HepG2 (cell line): ENCODE data around the gene MARVELD3. TPM values are rescaled to one million over a fixed set of nuclear protein-coding genes. Genes with fewer than 3 reads are reported as not detected.

Experiments used
- polyA plus RNA-seq, 8 experiments: library from polyadenylated mRNA; depleted of rRNA in 3 of 8; stranded (reverse) in 7 of 8; unstranded in 1 of 8; fragments of >200 nt; fragmentation: Illumina TruSeq in 4 of 8; extraction: Trizol in 4 of 8; gene quantifications; 2 replicates each; pipeline versions ENCODE4 v1.2.1 to v1.2.3, GENCODE V29; 2011 to 2016; ENCODE audit warnings: low read depth in 4 of 8, missing spikeins in 1 of 8, mixed read lengths in 1 of 8; ENCODE audit not compliant: insufficient read depth in 1 of 8
- total RNA-seq, 5 experiments: library from RNA; depleted of rRNA; stranded (reverse); fragments of >200 nt; fragmentation: Illumina TruSeq; extraction: Trizol; gene quantifications; 2 replicates each; pipeline ENCODE4 v1.2.3, GENCODE V29; 2016; ENCODE audit warnings: low read depth in 1 of 5
- TF ChIP-seq, protein P1 (sequence below), 2 experiments: fragments of 450-650 bp in 1 of 2; sonication (generic) in 1 of 2; formaldehyde crosslinking in 1 of 2; IDR thresholded peaks; 2 replicates each; pipeline versions ENCODE4 v1.6.1 to v1.8.0; 2016 to 2022; ENCODE audit warnings: antibody characterized with exemption in 1 of 2, mild to moderate bottlenecking in 1 of 2, missing genetic modification reagents in 1 of 2

The MARVELD3 gene
- total and polyA plus RNA-seq, 2 of the 13 experiments (the other 11 are each of a cell fraction or from before 2014, with no cell fraction given), result 4.8 to 5.6 TPM

DNA sequence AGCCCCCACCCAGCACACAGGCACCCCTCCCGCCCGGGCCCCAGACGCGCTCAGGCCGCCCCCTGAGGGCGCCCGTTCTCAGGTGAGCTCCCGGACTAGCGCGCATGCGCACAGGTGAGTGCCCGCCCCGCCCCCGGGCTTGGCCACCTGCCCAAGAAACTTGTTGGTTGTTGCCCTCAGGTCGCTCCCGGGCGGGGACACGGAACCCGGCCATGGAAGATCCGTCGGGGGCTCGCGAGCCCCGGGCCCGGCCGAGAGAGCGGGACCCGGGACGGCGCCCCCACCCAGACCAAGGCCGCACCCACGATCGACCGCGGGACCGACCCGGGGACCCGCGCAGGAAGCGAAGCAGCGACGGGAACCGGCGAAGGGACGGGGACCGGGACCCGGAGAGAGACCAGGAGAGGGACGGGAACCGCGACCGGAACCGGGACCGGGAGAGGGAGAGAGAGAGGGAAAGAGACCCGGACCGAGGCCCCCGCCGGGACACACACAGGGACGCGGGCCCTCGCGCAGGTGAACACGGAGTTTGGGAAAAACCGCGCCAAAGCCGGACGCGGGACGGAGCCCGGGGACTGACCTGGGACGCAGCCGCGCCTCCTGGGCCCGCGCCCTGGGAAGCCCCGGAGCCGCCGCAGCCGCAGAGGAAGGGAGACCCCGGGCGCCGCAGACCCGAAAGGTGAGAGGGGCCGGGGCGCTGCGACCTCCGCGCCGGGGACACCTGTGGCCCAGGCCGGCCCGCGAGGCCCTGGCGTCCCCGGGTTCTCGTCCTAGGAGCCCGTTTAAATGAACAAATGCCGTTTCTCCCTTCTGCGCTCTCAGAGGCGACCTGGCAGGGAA lies at the start of gene MARVELD3 (continued):
- TF ChIP-seq, protein P1, sequence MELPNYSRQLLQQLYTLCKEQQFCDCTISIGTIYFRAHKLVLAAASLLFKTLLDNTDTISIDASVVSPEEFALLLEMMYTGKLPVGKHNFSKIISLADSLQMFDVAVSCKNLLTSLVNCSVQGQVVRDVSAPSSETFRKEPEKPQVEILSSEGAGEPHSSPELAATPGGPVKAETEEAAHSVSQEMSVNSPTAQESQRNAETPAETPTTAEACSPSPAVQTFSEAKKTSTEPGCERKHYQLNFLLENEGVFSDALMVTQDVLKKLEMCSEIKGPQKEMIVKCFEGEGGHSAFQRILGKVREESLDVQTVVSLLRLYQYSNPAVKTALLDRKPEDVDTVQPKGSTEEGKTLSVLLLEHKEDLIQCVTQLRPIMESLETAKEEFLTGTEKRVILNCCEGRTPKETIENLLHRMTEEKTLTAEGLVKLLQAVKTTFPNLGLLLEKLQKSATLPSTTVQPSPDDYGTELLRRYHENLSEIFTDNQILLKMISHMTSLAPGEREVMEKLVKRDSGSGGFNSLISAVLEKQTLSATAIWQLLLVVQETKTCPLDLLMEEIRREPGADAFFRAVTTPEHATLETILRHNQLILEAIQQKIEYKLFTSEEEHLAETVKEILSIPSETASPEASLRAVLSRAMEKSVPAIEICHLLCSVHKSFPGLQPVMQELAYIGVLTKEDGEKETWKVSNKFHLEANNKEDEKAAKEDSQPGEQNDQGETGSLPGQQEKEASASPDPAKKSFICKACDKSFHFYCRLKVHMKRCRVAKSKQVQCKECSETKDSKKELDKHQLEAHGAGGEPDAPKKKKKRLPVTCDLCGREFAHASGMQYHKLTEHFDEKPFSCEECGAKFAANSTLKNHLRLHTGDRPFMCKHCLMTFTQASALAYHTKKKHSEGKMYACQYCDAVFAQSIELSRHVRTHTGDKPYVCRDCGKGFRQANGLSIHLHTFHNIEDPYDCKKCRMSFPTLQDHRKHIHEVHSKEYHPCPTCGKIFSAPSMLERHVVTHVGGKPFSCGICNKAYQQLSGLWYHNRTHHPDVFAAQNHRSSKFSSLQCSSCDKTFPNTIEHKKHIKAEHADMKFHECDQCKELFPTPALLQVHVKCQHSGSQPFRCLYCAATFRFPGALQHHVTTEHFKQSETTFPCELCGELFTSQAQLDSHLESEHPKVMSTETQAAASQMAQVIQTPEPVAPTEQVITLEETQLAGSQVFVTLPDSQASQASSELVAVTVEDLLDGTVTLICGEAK (IDR thresholded peaks at IDR 0.05), result no peak
- TF ChIP-seq, protein P1 (CRISPR knock-in tag; IDR thresholded peaks at IDR 0.05), result peak; percentile 33; the same call in 1 of the 2 replicates
